Trophoblast cell (in vitro differentiated cells and primary cell): ENCODE results near the gene TEPSIN.

Experiments used
- DNase-seq, 2 donors: peaks; one replicate each; pipeline ENCODE4 v3.0.0-alpha.2; 2016
- H2AFZ ChIP-seq: 2 replicates; pipeline ENCODE4 v1.6.1; 2013; ENCODE audit warnings: low read length, moderate library complexity, mild to moderate bottlenecking; ENCODE audit not compliant: insufficient read depth, poor library complexity
- H2AK5ac ChIP-seq: 2 replicates; pipeline ENCODE4 v1.6.1; 2013; ENCODE audit warnings: mild to moderate bottlenecking, low read length
- H2BK120ac ChIP-seq: 2 replicates; pipeline ENCODE4 v1.6.1; 2013; ENCODE audit warnings: low read length, mild to moderate bottlenecking, moderate library complexity; ENCODE audit not compliant: insufficient read depth, poor library complexity
- H2BK12ac ChIP-seq: 2 replicates; pipeline ENCODE4 v1.6.1; 2013; ENCODE audit warnings: mild to moderate bottlenecking, low read length, moderate library complexity
- H2BK5ac ChIP-seq: 2 replicates; pipeline ENCODE4 v1.6.1; 2013; ENCODE audit warnings: low read length, low read depth, moderate library complexity, mild to moderate bottlenecking; ENCODE audit not compliant: poor library complexity
- H3K14ac ChIP-seq: 2 replicates; pipeline ENCODE4 v1.6.1; 2013; ENCODE audit warnings: mild to moderate bottlenecking, low read length
- H3K18ac ChIP-seq: 2 replicates; pipeline ENCODE4 v1.6.1; 2013; ENCODE audit warnings: mild to moderate bottlenecking, low read length
- H3K23ac ChIP-seq: 2 replicates; pipeline ENCODE4 v1.6.1; 2013; ENCODE audit warnings: low read length
- H3K27ac ChIP-seq: 2 replicates; pipeline ENCODE4 v1.5.1; 2013; ENCODE audit warnings: low read depth, mild to moderate bottlenecking, inconsistent platforms, low read length, moderate library complexity
- H3K27me3 ChIP-seq: 2 replicates; pipeline ENCODE4 v1.6.1; 2013; ENCODE audit warnings: inconsistent platforms, mild to moderate bottlenecking, low read length, moderate library complexity; ENCODE audit not compliant: insufficient read depth
- H3K36me3 ChIP-seq, 2 experiments: 1 replicate in 1 of 2; 2 replicates in 1 of 2; pipeline ENCODE4 v1.6.1; 2013; ENCODE audit warnings: low read length in 2 of 2, mild to moderate bottlenecking in 2 of 2, moderate library complexity in 1 of 2; ENCODE audit not compliant: insufficient read depth in 2 of 2, control insufficient read depth in 1 of 2
- H3K4ac ChIP-seq: 2 replicates; pipeline ENCODE4 v1.6.1; 2013; ENCODE audit warnings: low read depth, mild to moderate bottlenecking, low read length, moderate library complexity
- H3K4me1 ChIP-seq, 2 experiments: 1 replicate in 1 of 2; 2 replicates in 1 of 2; pipeline ENCODE4 v1.6.1; 2013; ENCODE audit warnings: low read length in 2 of 2, mild to moderate bottlenecking in 2 of 2, moderate library complexity in 1 of 2; ENCODE audit not compliant: insufficient read depth in 2 of 2, control insufficient read depth in 1 of 2
- H3K4me2 ChIP-seq: 2 replicates; pipeline ENCODE4 v1.6.1; 2013; ENCODE audit warnings: inconsistent platforms, mild to moderate bottlenecking, low read length, moderate library complexity
- H3K4me3 ChIP-seq: 2 replicates; pipeline ENCODE4 v1.5.1; 2013; ENCODE audit warnings: mild to moderate bottlenecking, low read depth, low read length, inconsistent platforms
- H3K79me1 ChIP-seq: one replicate; pipeline ENCODE4 v1.6.1; 2013; ENCODE audit warnings: low read length
- H3K79me2 ChIP-seq: 2 replicates; pipeline ENCODE4 v1.6.1; 2013; ENCODE audit warnings: low read length, mild to moderate bottlenecking; ENCODE audit not compliant: control insufficient read depth, insufficient read depth, poor library complexity
- H3K9ac ChIP-seq: 2 replicates; pipeline ENCODE4 v1.6.1; 2013; ENCODE audit warnings: mild to moderate bottlenecking, low read length
- H3K9me3 ChIP-seq: 2 replicates; pipeline ENCODE4 v1.6.1; 2013; ENCODE audit warnings: low read depth, mild to moderate bottlenecking, control low read depth, inconsistent platforms, low read length; ENCODE audit not compliant: insufficient read depth
- H4K12ac ChIP-seq: 2 replicates; pipeline ENCODE4 v1.6.1; 2013; ENCODE audit warnings: low read depth, mild to moderate bottlenecking, low read length, moderate library complexity
- H4K8ac ChIP-seq: 2 replicates; pipeline ENCODE4 v1.6.1; 2013; ENCODE audit warnings: low read depth, mild to moderate bottlenecking, low read length, moderate library complexity
- H4K91ac ChIP-seq: one replicate; pipeline ENCODE4 v1.6.1; 2013; ENCODE audit warnings: low read depth, mild to moderate bottlenecking, low read length, moderate library complexity
- WGBS: extraction: QIAGEN DNeasy Blood & Tissue Kit; methylation state at CpG from one replicate; pipeline ENCODE4 v1.1.7; 2013; ENCODE audit warnings: missing lambda C conversion rate; ENCODE audit not compliant: insufficient read length, insufficient coverage; ENCODE audit errors: extremely low coverage; 5-methylcytosine and 5-hydroxymethylcytosine counted together

Gene TEPSIN

DNA sequence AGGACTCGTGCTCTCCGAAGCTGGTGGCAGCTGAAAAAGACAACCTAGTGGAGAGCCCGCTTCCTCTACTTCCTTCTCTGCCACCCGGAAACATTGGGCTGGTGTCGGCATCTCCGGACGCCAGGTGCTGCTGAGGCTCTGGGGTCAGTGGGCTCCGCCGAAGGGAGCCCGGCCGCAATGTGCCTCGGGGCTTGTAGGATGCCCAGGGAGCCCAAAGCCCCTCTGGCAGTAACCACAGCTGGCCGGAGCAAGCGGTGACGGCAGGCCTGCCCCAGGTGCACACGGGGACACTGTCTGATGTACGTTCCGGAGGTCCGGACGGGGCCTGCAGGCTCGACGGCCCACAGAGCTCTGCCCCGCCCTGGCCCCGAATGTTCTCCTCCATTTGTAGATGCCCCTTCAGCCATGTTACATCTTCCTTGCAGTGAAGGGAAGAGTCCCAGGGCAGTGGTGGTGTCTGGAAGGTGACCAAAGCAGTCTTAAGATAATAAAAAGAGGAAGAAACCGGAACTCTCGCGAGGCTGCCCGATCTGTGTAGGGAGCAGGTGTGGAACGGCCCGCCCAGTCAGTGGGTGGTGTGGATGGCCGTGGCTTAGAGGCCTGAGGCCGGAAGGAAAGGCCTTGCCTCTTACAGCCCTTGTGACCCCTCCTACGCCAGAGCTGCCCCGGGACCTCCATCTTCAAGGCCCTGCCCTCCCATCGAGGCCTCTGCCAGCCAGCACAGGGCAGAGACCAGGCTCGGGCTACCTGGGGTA, 22.9 kb upstream of the TEPSIN start:
- Histone ChIP-seq H2BK5ac (no peak overlapping the region), H3K27ac (no peak overlapping the region), H3K23ac (no peak overlapping the region), H3K4ac (no peak overlapping the region), H3K18ac (no peak overlapping the region), H2BK12ac (no peak overlapping the region), H2AFZ (no peak overlapping the region), H3K36me3 (peaks cover 74 to 87% of the 10 kb centered on the region in 2 experiments), H2BK120ac (no peak overlapping the region), H3K4me2 (no peak overlapping the region), H3K9me3 (no peaks in the 10 kb centered on the region), H2AK5ac (no peak overlapping the region), H3K79me1 (no peaks in the 10 kb centered on the region), H3K4me1 (no peaks in the 10 kb centered on the region), H3K14ac (no peak overlapping the region), H3K9ac (no peak overlapping the region), H3K4me3 (no peak overlapping the region), H3K27me3 (no peaks in the 10 kb centered on the region), H4K8ac (no peak overlapping the region), H4K12ac (peak overlapping the region; percentile 12), H3K79me2 (no peaks in the 10 kb centered on the region), H4K91ac (no peak overlapping the region)
- no CpG with 5 or more reads among the region's 36 CpGs for WGBS
- DNase-seq = no peak

DNA sequence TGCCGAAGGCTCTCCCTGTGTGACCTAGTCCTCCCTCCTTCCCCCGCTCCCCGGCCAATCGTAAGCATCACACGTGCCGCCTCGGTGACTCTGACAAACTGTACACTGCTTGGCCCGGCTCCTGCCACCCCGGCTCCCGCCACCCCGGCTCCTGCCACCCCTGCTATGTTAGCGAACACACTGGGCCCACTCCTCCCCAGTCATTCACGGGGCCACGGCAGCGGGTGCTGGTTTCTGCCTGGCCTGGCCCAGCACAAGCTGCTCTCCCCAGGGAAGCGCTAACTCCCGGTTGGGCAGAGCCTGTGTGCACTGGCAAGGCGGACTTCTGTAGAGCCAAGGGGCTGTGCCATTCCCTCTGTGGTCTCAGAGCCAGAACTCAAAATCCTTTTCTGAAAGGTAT, 22.2 kb upstream of the TEPSIN start:
- no CpG with 5 or more reads among the region's 18 CpGs for WGBS
- no peak overlapping the region for H2BK120ac ChIP-seq
- H3K4ac ChIP-seq = no peak overlapping the region
- no peak overlapping the region for H4K12ac ChIP-seq
- no peak overlapping the region for H2BK12ac ChIP-seq
- no peak overlapping the region for H3K14ac ChIP-seq
- H2AFZ ChIP-seq = no peak overlapping the region
- no peaks in the 10 kb centered on the region for H3K79me2 ChIP-seq
- no peak overlapping the region for H3K4me2 ChIP-seq
- no peaks in the 10 kb centered on the region for H3K4me1 ChIP-seq
- H3K4me3 ChIP-seq = no peak overlapping the region
- no peak overlapping the region for H3K9ac ChIP-seq
- no peaks in the 10 kb centered on the region for H3K27me3 ChIP-seq
- no peak overlapping the region for H4K91ac ChIP-seq
- H3K79me1 ChIP-seq = no peaks in the 10 kb centered on the region
- H2BK5ac ChIP-seq = no peak overlapping the region
- H3K23ac ChIP-seq = no peak overlapping the region
- H3K18ac ChIP-seq = no peak overlapping the region
- no peak overlapping the region for H2AK5ac ChIP-seq
- H3K27ac ChIP-seq = no peak overlapping the region
- no peaks in the 10 kb centered on the region for H3K9me3 ChIP-seq
- DNase-seq = no peak
- peaks cover 74 to 88% of the 10 kb centered on the region in 2 experiments for H3K36me3 ChIP-seq
- H4K8ac ChIP-seq = no peak overlapping the region

DNA sequence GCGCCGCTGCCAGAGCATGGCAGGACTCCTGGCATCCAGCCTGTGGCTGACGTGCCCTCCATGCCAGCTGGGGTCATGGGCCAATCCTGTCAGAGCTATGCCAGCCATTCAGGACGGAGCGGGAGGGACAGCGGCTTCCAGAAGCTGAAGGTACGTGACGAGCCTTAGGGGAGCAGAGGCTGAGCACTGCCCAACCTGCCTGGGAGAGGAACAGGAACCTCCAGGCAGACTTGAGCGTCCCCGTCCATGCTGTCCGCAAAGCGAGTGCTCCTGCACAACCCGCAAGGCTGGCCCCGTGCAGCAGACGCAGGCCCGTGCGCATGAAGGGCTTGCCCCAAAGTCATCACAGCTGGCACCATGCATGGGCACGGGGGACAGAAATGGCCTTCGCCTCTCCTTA, 21.8 kb upstream of the TEPSIN start:
- no peak overlapping the region for H4K91ac ChIP-seq
- no CpG with 5 or more reads among the region's 19 CpGs for WGBS
- no peak overlapping the region for H3K9ac ChIP-seq
- no peak overlapping the region for H2BK12ac ChIP-seq
- no peak overlapping the region for H4K12ac ChIP-seq
- no peak overlapping the region for H3K23ac ChIP-seq
- H3K36me3 ChIP-seq = peaks cover 70 to 84% of the 10 kb centered on the region in 2 experiments
- no peak overlapping the region for H3K4me2 ChIP-seq
- no peak overlapping the region for H2AK5ac ChIP-seq
- no peak overlapping the region for H3K4ac ChIP-seq
- H3K79me2 ChIP-seq = no peaks in the 10 kb centered on the region
- no peak overlapping the region for H3K18ac ChIP-seq
- H3K9me3 ChIP-seq = no peaks in the 10 kb centered on the region
- no peak overlapping the region for H3K27ac ChIP-seq
- no peaks in the 10 kb centered on the region for H3K79me1 ChIP-seq
- H3K4me3 ChIP-seq = no peak overlapping the region
- no peak overlapping the region for H3K14ac ChIP-seq
- H4K8ac ChIP-seq = no peak overlapping the region
- no peak for DNase-seq
- no peaks in the 10 kb centered on the region for H3K27me3 ChIP-seq
- H3K4me1 ChIP-seq = no peaks in the 10 kb centered on the region
- H2BK120ac ChIP-seq = no peak overlapping the region
- H2BK5ac ChIP-seq = no peak overlapping the region
- no peak overlapping the region for H2AFZ ChIP-seq

DNA sequence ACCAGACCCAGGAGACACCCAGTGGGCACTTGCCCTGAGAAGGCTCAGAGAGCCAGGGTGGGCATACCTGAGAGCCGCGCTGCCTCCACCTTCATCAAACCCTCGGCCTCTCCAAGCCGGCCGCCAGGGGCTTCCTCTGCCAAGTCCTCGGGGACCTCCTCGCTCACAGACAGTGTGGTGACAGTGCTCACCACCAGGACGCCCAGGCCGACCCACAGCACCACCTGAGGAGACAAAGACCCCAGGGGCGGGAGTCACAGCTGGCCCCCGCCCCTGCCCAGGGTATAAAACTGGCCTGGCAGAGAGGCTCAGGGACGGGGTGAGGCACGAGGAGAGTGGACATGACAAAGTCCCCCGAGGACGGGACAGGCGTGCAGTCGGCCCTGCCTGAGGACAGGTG, 21.3 kb upstream of the TEPSIN start:
- H3K4ac ChIP-seq = no peak overlapping the region
- no peak overlapping the region for H2BK120ac ChIP-seq
- no peak overlapping the region for H3K4me3 ChIP-seq
- no peak overlapping the region for H2BK12ac ChIP-seq
- H3K79me2 ChIP-seq = no peaks in the 10 kb centered on the region
- no peak overlapping the region for H4K91ac ChIP-seq
- H3K9me3 ChIP-seq = no peaks in the 10 kb centered on the region
- no peak overlapping the region for H2BK5ac ChIP-seq
- H3K27ac ChIP-seq = no peak overlapping the region
- no peak overlapping the region for H2AK5ac ChIP-seq
- H3K4me2 ChIP-seq = no peak overlapping the region
- no peak overlapping the region for H4K8ac ChIP-seq
- WGBS = no CpG with 5 or more reads among the region's 17 CpGs
- no peak for DNase-seq
- no peaks in the 10 kb centered on the region for H3K4me1 ChIP-seq
- H3K36me3 ChIP-seq = peaks cover 66 to 80% of the 10 kb centered on the region in 2 experiments
- H3K79me1 ChIP-seq = no peaks in the 10 kb centered on the region
- H3K14ac ChIP-seq = no peak overlapping the region
- no peak overlapping the region for H3K18ac ChIP-seq
- no peak overlapping the region for H3K9ac ChIP-seq
- no peak overlapping the region for H3K23ac ChIP-seq
- no peaks in the 10 kb centered on the region for H3K27me3 ChIP-seq
- no peak overlapping the region for H4K12ac ChIP-seq
- H2AFZ ChIP-seq = no peak overlapping the region
